ENCODE data around the gene TFDP1. TPM values are rescaled to one million over a fixed set of nuclear protein-coding genes. Genes with fewer than 3 reads are reported as not detected.

Gene TFDP1, protein sequence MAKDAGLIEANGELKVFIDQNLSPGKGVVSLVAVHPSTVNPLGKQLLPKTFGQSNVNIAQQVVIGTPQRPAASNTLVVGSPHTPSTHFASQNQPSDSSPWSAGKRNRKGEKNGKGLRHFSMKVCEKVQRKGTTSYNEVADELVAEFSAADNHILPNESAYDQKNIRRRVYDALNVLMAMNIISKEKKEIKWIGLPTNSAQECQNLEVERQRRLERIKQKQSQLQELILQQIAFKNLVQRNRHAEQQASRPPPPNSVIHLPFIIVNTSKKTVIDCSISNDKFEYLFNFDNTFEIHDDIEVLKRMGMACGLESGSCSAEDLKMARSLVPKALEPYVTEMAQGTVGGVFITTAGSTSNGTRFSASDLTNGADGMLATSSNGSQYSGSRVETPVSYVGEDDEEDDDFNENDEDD
- total RNA-seq = 112 and 119 TPM in 2 replicates

DNA sequence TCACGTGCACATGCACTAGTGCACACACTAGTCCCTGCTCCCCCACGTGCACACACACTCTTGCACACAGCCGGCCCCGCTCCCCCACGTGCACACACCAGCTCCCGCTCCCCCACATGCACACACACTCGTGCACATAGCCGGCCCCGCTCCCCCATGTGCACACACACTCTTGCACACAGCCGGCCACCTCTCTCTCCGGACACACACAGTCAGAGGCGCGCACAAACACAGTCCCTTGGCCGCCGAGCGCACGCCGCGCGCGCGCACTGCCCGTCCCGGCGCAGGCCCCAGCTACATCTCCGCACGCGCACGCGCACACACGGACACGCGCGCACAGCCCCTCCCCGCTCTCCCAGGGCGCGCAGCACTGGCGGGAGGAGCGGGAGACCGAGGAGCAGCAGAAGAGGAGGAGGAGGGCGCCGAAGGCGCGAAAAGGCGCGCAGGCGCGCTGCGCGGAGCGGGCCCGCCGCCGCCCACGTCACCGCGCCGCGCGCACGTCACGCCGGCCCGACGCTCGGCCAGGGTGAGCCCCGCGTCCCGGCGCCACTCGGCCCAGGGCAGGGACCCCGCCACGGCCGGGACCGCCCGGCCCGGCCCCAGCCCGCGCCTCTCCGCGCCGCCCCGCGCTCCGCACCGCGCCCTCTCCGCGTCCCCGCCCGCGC lies at the start of gene TFDP1:
TFDP1 (plus strand) TSS at position 549 of the 665 bp plus-strand sequence. CDS start 1,085 bp downstream, outside the sequence.
- intact Hi-C loops (cut with micrococcal nuclease) = loop anchor here (1.0 to 10.0 kb wide), 4 partner anchors 94 to 731 kb away; partner anchors contain the start of genes DCUN1D2 and LAMP1

DNA sequence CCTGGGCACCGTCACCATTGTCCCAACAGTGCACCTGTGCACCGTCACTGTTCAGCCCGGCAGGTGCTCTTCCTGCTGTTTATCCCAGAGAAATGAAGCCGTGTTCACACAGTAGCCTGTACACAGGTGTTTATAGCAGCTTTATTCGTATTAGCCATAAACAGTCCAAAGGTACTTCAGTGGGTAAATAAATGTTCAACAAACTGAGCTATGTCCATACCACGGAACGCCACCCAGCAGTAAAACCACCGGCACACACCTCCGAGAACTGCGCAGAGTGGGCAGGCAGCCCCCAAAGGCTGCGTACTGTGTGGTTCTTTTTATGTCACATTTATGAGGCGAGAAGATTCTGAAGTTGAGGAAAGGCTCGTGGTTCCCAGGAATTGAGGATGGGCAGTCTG lies 49.2 kb upstream of the TFDP1 start:
- intact Hi-C loops (cut with micrococcal nuclease) = no loop called here

DNA sequence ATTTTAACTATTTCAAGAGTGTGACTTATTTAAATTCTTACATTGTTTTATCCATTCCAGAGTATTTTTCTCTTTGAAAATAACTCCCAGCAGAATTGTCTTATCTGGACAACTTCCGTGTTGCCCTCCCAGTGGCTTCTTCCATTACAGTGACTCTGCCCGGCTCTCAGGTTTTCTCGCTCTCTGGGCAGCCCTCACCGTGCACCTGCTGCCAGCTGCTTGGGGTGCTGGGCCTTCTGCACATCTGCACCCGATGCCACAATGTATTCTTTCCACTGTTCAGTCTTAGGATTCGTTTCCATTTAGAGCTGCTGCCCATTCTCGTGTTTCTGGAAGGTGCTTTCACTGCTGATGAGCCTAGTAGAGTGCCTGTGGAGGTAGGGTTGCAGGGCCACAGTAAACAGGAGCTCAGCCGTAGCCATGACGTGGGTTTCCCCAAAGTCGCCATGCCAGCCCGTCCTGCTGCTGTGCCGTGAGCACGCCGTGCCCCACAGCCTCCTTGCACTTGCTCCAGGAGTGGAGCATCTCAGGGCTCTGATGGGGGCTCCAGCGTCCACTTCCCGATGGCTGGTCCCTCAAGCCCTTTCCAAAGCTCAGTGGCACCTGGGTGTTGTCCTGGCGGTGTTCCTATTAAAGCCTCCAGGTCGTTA lies 48.0 kb upstream of the TFDP1 start:
- intact Hi-C loops (cut with micrococcal nuclease) = no loop called here

DNA sequence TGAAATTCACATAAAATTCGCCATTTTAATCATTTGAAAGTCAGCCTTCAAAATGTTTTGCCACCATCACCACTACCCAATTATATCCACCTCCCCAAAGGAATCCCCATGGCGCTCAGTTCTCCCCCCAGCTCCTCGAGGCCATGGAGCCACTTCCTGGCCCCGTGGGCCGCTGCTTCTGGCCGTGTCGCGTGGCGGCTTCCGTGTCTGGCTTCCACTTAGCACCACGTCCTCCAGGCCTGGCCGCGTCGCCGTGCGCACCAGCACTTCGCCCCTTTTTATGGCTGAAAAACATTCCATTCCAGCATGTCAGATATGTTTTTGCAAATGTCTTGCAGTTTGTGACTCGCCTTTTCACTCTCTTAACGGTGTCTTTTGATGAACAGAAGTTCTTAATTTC lies 47.3 kb upstream of the TFDP1 start:
- intact Hi-C loops (cut with micrococcal nuclease) = no loop called here

DNA sequence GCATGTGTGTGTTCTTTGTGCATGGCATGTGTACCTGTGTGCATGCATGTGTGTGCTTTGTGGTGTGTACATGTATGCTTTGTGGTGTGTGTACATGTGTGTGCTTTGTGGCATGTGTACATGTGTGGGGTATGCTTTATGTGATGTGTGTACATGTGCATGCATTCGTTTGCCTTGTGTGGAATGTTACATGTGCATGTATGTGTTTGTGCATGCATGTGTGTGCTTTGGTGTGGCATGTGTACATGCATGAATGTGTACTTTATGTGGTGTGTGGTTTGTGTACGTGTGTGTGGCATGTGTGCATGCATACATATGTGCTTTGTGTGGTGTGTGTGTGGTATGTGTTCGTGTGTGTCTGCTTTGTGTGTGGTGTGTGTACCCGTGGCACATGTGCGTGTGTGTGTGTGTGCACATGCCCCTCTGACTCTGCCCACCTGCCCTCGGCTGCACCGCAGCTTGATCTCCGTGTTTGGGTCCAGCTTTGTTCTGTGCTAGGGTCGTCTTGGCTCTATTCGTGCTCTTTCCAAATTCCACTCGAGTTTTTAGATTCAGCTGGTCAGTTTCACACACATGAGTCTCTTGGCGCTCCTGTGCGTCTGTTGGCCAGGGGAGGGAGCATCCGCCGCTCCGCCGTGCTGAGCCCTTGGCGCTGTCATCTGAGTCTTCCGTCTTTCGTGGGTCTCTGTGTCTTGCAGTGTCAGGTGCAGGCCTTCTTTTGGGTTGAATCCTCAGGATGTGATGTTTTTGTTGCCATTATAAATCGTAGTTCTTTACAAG lies 46.5 kb upstream of the TFDP1 start:
- intact Hi-C loops (cut with micrococcal nuclease) = no loop called here

DNA sequence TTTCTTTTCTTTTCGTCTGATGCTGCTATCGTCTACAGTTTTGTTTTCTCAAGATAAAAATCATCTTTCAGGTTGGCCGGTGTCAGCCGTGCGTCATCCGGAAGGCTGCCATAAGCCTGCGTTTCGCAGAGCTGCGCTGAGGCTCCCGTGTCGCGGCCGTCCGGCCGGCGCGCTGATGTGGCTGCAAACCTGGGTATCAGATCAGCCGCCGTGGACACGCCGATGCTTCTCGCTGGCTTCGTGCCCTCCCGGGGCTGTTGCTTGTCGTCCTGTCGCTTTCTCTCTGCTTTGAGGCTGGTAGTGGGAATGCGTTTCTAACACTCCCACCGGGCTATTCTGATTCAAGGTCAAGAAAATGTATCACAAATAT lies 45.9 kb upstream of the TFDP1 start:
- intact Hi-C loops (cut with micrococcal nuclease) = no loop called here

DNA sequence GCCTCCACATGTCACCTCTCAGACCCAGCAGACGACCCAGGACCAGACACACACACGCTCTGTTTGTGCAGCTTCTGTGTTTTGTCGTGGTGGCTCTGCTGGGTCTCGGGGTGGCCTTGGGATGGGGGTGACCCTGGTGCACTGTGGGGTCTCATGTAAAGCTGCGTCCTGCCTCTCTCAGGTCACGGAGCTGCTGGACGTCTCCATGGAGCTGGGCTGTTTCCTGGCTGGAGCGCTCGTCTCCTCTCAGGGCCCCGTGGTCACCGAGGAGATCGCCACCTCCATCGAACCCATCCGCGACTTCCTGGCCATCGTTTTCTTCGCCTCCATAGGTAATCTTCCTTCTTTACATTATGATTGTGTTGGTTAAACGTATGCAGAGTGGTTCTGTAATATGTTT lies 45.4 kb upstream of the TFDP1 start:
- intact Hi-C loops (cut with micrococcal nuclease) = no loop called here

DNA sequence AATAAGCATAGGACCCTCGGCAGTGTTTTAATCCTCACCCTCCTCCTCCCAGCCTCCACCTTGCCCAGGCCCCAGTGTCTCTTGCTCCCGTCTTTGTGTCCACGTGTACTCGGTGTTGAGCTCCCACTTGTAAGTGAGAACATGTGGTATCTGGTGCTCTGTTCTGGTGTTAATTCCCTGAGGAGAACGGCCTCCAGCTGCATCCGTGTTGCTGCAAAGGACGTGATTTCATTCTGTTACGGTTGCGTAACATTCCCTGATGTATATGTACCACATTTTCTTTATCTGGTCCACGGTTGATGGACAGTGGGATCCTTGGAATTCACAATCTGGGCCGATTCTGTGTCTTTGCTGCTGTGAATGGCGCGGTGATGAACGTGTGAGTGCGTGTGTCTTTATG lies 44.7 kb upstream of the TFDP1 start:
- intact Hi-C loops (cut with micrococcal nuclease) = no loop called here

DNA sequence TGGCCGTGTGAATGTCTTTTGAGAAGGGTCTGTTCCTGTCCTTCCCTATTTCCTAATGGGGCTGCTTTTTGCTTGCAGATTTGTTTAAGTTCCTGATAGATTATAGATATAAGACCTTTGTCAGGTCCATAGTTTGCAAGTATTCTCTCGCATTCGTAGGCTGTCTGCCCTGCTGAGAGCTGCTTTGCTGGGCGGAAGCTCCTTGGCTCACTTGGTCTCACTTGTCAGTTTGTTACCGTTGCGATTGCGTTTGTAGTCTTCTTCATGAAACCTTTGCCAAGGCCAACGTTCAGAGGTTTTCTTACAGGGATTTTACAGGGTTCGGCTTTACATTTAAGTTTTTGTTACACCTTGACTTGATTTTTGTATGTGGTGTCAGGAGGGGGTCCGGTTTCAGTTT lies 44.0 kb upstream of the TFDP1 start:
- intact Hi-C loops (cut with micrococcal nuclease) = no loop called here

DNA sequence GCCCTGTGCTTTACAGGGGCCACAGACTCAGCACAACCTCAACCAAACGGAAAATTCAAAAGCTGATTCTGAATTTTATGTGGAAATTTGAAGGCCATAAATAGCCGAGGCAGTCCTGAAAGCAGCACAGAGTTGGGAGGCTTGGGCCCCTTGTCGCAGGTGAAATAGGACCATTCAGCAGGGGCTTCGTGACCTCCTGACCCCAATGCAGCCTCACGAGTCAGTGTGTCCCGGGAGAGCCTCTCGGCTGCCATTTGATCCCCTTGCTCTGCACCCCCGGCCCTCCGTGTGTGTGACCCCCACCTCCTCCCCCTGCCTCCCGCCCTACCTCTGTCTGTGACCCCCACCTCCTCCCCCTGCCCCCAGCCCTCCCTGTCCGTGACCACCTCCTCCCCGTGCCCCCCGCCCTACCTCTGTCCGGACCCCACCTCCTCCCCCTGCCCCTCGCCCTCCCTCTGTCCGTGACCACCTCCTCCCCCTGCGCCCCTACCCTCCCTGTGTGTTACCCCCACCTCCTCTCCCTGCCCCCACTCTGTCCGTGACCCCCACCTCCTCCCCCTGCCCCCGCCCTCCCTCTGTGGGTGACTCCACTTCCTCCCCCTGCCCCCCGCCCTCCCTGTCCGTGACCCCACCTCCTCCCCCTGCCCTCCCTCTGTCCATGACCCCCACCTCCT lies 41.7 kb upstream of the TFDP1 start:
- intact Hi-C loops (cut with micrococcal nuclease) = no loop called here

DNA sequence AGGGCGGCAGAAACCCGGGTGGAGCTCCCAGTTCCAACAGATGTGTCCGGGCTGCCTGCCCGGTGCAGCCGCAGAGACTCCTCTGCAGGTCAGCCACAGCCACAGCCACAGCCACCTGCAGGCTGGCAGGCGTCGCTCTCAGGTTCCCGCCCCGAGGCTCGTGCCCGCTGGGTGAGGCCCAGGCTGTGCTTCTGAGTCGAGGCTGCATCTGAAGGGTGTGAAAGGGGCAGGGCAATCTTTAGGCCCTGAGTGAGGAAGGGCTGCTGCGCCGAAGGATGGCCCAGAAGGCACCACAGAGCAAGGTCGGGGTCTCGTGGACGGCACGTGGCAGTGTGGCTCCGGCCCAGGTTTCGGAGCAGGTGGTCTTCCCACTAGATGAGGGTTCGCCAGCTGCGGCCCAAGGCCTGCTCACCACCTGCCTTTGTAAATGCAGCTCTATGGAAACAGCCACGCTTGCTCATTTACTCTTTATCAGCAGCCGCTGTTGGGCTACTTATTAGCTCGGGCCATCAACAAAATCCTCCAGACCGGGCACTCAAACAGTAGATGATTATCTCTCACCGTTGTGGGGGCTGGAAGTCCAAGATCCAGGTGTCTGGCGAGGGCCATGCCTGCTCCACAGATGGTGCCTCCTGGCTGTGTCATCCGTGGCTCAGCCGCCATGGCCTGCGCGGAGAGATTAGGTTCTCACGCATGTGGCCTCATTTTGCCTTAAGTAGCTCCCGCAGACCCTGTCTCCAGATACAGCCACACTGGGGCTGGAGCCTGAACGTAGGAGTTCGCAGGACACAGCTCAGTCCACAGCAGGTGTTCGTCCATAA lies 40.3 kb upstream of the TFDP1 start:
- intact Hi-C loops (cut with micrococcal nuclease) = no loop called here

DNA sequence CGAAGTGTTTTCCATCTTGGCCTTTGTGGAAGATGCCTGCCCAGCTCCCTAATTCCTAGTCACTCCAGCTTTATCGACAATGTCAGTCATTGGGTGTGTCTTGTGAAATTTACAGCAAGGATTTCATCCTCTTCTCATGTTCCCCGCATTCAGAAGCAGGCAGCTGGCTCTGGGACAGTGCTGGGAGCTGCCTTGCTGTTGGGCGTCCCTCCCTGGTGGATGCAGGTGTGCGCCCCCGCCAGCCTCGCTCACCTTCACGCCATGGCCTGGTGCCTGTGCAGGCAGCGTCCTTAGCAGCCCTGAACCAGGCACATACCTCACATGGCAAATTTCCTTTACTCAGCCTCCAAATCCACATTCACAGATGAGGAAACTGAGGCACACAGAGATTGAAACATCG lies 39.7 kb upstream of the TFDP1 start:
- intact Hi-C loops (cut with micrococcal nuclease) = no loop called here

DNA sequence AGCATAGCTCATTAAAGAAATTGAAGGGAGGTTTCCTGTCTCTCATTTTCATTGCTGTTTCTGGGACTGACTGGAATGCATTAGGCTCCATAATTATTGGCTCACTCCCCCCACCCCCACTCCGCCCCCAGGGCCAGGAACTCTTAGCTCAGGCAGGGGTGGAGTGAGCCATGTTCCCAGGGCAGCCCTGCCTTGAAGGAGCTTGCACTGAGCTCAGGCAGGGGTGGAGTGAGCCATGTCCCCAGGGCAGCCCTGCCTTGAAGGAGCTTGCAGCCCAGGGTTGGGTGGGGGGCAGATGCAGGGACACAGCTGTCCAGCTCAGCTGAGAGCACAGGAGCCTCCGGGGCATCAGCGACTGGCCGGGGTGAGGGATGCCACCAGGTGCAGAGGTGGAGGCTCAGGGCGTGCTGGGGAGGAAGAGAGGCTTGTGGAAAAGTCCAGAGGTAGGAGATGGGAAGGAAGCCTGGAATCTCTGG lies 39.1 kb upstream of the TFDP1 start:
- intact Hi-C loops (cut with micrococcal nuclease) = no loop called here

DNA sequence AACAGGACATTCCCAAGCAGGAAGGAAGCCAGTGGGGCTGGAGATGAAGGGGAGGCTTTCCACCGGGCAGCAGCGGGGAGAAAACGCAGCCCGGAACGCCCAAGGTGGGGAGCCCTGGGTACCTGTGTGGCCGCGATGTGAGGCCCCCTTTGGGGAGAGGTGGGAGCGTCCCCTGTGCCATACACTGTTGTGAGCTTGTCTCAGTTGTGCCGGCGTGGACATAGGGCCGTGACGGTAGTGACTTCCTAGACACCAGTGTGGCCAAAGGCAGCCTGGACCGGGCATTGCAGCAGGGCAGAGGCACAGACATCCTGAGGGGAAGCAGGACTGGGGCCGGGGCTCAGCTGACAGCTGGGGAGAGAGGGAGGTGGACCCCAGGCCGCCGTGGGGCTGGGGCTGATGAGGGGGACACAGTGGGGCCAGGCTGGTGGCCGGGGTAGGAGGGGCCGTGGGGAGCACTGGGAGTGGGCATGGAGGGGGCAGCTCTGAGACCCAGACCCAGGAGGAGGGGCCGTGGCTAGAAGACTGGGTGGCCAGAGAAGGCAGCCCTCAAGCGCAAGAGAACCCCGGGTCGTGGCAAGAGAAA lies 38.5 kb upstream of the TFDP1 start:
- intact Hi-C loops (cut with micrococcal nuclease) = no loop called here

DNA sequence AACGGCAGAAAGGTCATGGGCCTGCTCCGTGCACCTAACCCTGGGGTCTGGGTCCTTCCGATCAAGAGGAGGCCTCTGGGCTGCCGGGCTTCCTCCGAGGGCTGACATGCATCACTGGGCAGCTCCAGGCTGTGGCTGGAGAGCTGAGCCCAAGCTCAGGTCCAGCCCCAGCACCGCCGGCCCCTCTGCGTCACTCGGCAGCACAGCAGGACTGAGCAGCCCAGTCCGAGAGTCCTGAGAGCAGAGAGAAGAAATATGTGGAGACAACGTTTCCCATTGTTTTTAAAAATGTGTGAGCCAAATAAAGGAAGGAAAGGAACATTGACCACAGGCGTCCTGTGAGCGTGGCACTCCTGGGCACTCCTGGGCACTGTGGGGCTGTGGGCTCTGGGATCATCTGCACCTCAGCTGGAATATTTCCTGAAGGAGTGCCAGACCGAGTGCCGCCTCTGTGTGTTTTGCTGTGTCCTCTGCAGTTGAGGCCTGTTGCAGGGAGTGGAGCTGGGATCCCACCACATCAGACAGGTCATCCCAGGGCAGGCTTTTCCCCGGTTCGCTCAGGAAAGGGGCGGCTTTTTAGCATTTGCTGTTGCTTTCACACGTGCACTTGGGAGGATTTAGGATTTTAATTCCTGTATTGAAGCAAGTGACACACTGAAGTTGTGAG lies 37.8 kb upstream of the TFDP1 start:
- intact Hi-C loops (cut with micrococcal nuclease) = no loop called here

DNA sequence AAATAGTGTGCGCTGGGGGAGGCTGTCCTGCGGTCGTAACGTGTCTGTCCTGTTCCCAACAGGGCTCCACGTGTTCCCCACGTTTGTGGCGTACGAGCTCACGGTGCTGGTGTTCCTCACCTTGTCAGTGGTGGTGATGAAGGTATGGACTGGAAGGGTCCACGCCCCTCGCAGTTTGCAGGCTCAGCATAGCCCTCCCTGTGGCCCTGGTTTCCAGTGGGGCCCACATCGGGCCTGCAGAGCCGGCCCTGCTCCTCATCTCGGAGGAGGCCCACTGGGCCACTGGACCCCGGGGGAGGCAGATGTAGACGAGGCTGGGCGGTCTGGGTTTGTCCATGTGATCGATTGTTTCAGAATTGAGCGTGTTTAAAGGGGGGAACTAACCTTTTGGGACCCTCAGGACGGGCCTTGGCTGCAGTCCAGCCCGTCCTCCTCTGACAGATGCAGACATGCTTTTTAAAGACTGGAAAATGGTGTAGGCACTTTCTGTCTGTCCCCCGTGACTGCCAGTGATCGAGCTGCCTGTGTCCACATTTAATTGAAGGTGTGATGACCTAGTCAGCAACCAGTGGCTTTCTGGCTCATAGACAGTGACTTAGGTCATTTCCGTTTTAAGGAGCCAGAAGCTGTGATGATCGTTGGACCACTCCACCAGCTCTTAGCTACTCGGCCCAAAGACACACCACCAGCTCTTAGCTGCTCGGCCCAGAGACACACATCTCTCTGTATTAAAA lies 37.1 kb upstream of the TFDP1 start:
- intact Hi-C loops (cut with micrococcal nuclease) = no loop called here

DNA sequence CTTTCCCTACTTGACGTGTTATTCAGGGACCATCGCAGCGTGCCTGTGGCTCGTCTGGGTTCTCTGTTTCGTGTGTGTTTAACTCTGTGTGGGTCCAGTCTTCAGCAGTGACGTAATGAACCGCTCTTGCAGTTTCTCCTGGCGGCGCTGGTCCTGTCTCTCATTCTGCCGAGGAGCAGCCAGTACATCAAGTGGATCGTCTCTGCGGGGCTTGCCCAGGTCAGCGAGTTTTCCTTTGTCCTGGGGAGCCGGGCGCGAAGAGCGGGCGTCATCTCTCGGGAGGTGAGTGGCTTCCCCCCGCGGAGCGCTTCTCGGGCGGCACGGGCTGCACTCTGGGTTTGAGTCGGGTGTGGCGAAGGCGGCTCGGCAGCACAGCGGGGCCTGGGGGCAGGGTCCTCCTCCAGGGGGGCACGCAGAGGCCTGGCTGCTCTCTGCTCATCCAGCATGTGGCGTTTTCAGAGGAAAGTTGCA lies 36.3 kb upstream of the TFDP1 start:
- intact Hi-C loops (cut with micrococcal nuclease) = no loop called here

All from T-helper 1 cell treated with Interleukin-12 subunit alpha and Interleukin-12 subunit beta and Interleukin-4 antibody, amounts not matched to agents 30 ng/mL and 1 ng/mL, for 36 hours (primary cell).